Astrocyte (in vitro differentiated cells and primary cell): ENCODE data around the gene SQSTM1. TPM values are rescaled to one million over a fixed set of nuclear protein-coding genes. Genes with fewer than 3 reads are reported as not detected.

Source experiments
- DNase-seq: peaks from one replicate; pipeline ENCODE4 v3.0.0-alpha.2; 2010; ENCODE audit warnings: low read depth
- FAIRE-seq: peaks from 2 replicates; lab custom pipeline; 2011; peaks lifted over from hg19 to GRCh38; lab: Jason Lieb, UNC
- H2AFZ ChIP-seq: 2 replicates; pipeline ENCODE4 v1.6.0; 2012; ENCODE audit warnings: low read depth, low read length, inconsistent platforms
- H3K27ac ChIP-seq: 2 replicates; pipeline ENCODE4 v1.5.1; 2011; ENCODE audit warnings: low read depth, low read length, inconsistent platforms
- H3K27me3 ChIP-seq: 2 replicates; pipeline ENCODE4 v1.6.0; 2011; ENCODE audit warnings: low read length, inconsistent platforms; ENCODE audit not compliant: insufficient read depth
- H3K36me3 ChIP-seq: 2 replicates; pipeline ENCODE4 v1.5.1; 2011; ENCODE audit warnings: low read length, inconsistent platforms; ENCODE audit not compliant: insufficient read depth
- H3K4me1 ChIP-seq: 2 replicates; pipeline ENCODE4 v1.5.1; 2011; ENCODE audit warnings: low read length, inconsistent platforms; ENCODE audit not compliant: insufficient read depth
- H3K4me2 ChIP-seq: 2 replicates; pipeline ENCODE4 v1.6.0; 2012; ENCODE audit warnings: low read length, inconsistent platforms
- H3K4me3 ChIP-seq: 2 replicates; pipeline ENCODE4 v1.5.1; 2011; ENCODE audit warnings: low read depth, mild to moderate bottlenecking, low read length, inconsistent platforms; ENCODE audit not compliant: insufficient read depth
- H3K79me2 ChIP-seq: 2 replicates; pipeline ENCODE4 v1.6.0; 2012; ENCODE audit warnings: mild to moderate bottlenecking, low read length, inconsistent platforms; ENCODE audit not compliant: insufficient read depth
- H3K9ac ChIP-seq: 2 replicates; pipeline ENCODE4 v1.6.0; 2012; ENCODE audit warnings: mild to moderate bottlenecking, low read length, inconsistent platforms
- H3K9me3 ChIP-seq: 2 replicates; pipeline ENCODE4 v1.5.1; 2012; ENCODE audit warnings: low read depth, mild to moderate bottlenecking, low read length, inconsistent platforms; ENCODE audit not compliant: insufficient read depth
- H4K20me1 ChIP-seq: 2 replicates; pipeline ENCODE4 v1.6.0; 2012; ENCODE audit warnings: low read length, inconsistent platforms; ENCODE audit not compliant: insufficient read depth
- H3K27ac Mint-ChIP-seq: one replicate; pipeline ENCODE4 v1.8.0; 2021; ENCODE audit warnings: mild to moderate bottlenecking, mixed read lengths; ENCODE audit not compliant: unreplicated experiment
- H3K27me3 Mint-ChIP-seq: one replicate; pipeline ENCODE4 v1.8.0; 2021; ENCODE audit warnings: low read depth, mixed read lengths; ENCODE audit not compliant: unreplicated experiment
- H3K36me3 Mint-ChIP-seq: one replicate; pipeline ENCODE4 v1.8.0; 2021; ENCODE audit warnings: low read depth, mixed read lengths; ENCODE audit not compliant: unreplicated experiment
- H3K4me1 Mint-ChIP-seq: one replicate; pipeline ENCODE4 v1.8.0; 2021; ENCODE audit warnings: low read depth, mixed read lengths; ENCODE audit not compliant: unreplicated experiment
- H3K4me3 Mint-ChIP-seq: one replicate; pipeline ENCODE4 v1.8.0; 2021; ENCODE audit warnings: mild to moderate bottlenecking, moderate library complexity, mixed read lengths; ENCODE audit not compliant: unreplicated experiment
- H3K9me3 Mint-ChIP-seq: one replicate; pipeline ENCODE4 v1.8.0; 2021; ENCODE audit warnings: mild to moderate bottlenecking, mixed read lengths; ENCODE audit not compliant: unreplicated experiment
- EZH2 ChIP-seq: IDR thresholded peaks from 2 replicates; pipeline ENCODE4 v1.6.1; 2012; ENCODE audit warnings: mild to moderate bottlenecking, low read length, inconsistent platforms; ENCODE audit not compliant: insufficient read depth
- total RNA-seq: library from RNA; stranded (reverse); gene quantifications from 2 replicates; pipeline ENCODE4 v1.2.1, GENCODE V29; 2021
- TF ChIP-seq, protein P1 (sequence below): IDR thresholded peaks from 2 replicates; pipeline ENCODE4 v1.5.1; 2011; ENCODE audit warnings: low read depth, mild to moderate bottlenecking, inconsistent platforms, low read length, moderate library complexity; ENCODE audit not compliant: insufficient read depth

The SQSTM1 gene
- total RNA-seq, 1 donor from 2014 or later: 262 TPM

DNA sequence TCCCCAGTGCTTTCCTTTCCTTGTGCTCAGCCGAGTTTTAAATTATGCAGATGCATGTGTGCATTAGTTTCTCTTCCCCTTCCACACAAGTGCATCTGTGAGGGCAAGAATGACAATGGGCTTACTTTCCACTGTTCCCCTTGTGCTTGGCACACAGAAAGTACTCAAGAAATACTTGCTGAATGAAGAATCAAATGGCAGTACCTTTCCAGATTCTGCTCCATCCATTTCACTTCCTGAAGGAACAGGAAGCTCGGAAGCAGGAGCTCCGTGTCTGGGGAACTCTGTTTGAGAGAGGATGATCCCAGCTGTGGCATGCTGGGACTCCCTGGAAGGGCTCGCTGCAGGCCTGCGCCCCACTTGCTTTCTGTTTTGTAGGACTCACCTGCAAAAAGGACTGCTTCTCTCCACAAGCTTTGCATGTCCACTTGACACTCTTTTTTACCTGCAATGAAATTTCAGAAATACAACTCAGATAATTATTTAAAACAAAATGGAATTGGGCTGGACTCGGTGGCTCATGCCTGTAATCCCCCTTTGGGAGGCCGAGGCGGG is 32.4 kb downstream of the SQSTM1 start:
- no peak overlapping the region for H3K4me3 Mint-ChIP-seq
- Histone ChIP-seq H3K4me2 (no peak overlapping the region), H4K20me1 (peaks cover 3% of the 10 kb centered on the region), H3K4me3 (no peak overlapping the region), H3K27ac (no peak overlapping the region), H3K36me3 (peaks cover 13% of the 10 kb centered on the region), H3K9ac (no peak overlapping the region), H2AFZ (no peak overlapping the region), H3K79me2 (peaks cover 18% of the 10 kb centered on the region), H3K27me3 (no peaks in the 10 kb centered on the region), H3K9me3 (no peaks in the 10 kb centered on the region), H3K4me1 (no peaks in the 10 kb centered on the region)
- no peaks in the 10 kb centered on the region for H3K27me3 Mint-ChIP-seq
- TF ChIP-seq, protein P1, sequence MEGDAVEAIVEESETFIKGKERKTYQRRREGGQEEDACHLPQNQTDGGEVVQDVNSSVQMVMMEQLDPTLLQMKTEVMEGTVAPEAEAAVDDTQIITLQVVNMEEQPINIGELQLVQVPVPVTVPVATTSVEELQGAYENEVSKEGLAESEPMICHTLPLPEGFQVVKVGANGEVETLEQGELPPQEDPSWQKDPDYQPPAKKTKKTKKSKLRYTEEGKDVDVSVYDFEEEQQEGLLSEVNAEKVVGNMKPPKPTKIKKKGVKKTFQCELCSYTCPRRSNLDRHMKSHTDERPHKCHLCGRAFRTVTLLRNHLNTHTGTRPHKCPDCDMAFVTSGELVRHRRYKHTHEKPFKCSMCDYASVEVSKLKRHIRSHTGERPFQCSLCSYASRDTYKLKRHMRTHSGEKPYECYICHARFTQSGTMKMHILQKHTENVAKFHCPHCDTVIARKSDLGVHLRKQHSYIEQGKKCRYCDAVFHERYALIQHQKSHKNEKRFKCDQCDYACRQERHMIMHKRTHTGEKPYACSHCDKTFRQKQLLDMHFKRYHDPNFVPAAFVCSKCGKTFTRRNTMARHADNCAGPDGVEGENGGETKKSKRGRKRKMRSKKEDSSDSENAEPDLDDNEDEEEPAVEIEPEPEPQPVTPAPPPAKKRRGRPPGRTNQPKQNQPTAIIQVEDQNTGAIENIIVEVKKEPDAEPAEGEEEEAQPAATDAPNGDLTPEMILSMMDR: no peak
- no peak for TF ChIP-seq EZH2
- DNase-seq: no peak
- FAIRE-seq: no peak
- H3K27ac Mint-ChIP-seq: no peak overlapping the region
- H3K36me3 Mint-ChIP-seq: peaks cover 11% of the 10 kb centered on the region
- H3K4me1 Mint-ChIP-seq: no peaks in the 10 kb centered on the region
- no peaks in the 10 kb centered on the region for H3K9me3 Mint-ChIP-seq

GRCh38 chr5:179854356-179854755 is 33.7 kb downstream of the SQSTM1 start:
- Mint-ChIP-seq H3K4me1 (no peaks in the 10 kb centered on the region), H3K4me3 (no peak overlapping the region), H3K9me3 (no peaks in the 10 kb centered on the region), H3K36me3 (peaks cover 11% of the 10 kb centered on the region), H3K27me3 (no peaks in the 10 kb centered on the region), H3K27ac (no peak overlapping the region)
- Histone ChIP-seq H3K4me1 (no peaks in the 10 kb centered on the region), H3K27ac (no peak overlapping the region), H4K20me1 (peaks cover 3% of the 10 kb centered on the region), H3K79me2 (peaks cover 23% of the 10 kb centered on the region), H3K36me3 (peaks cover 13% of the 10 kb centered on the region), H3K4me2 (no peak overlapping the region), H3K9ac (no peak overlapping the region), H2AFZ (no peak overlapping the region), H3K27me3 (no peaks in the 10 kb centered on the region), H3K9me3 (no peaks in the 10 kb centered on the region), H3K4me3 (no peak overlapping the region)
- TF ChIP-seq, protein P1: no peak
- no peak for TF ChIP-seq EZH2
- DNase-seq: no peak
- FAIRE-seq: no peak

- H3K27me3 Mint-ChIP-seq: no peaks in the 10 kb centered on the region
- Histone ChIP-seq H3K9me3 (peaks cover 10% of the 10 kb centered on the region), H4K20me1 (peaks cover 3% of the 10 kb centered on the region), H3K9ac (peak overlapping the region; percentile 89), H3K4me1 (no peaks in the 10 kb centered on the region), H3K36me3 (peaks cover 4% of the 10 kb centered on the region), H2AFZ (peak overlapping the region; percentile 94), H3K4me2 (peak overlapping the region; percentile 97), H3K27ac (no peak overlapping the region), H3K79me2 (peaks cover 23% of the 10 kb centered on the region), H3K4me3 (peak overlapping the region; percentile 98), H3K27me3 (no peaks in the 10 kb centered on the region)
- peak overlapping the region; percentile 55 for H3K27ac Mint-ChIP-seq
- H3K4me3 Mint-ChIP-seq: peak overlapping the region; percentile 94
- peak; percentile 9 for DNase-seq
- peaks cover 13% of the 10 kb centered on the region for H3K36me3 Mint-ChIP-seq
- FAIRE-seq: no peak
- H3K9me3 Mint-ChIP-seq: peaks cover 5% of the 10 kb centered on the region
- H3K4me1 Mint-ChIP-seq: peaks cover 4% of the 10 kb centered on the region
- TF ChIP-seq EZH2: no peak
- TF ChIP-seq, protein P1: no peak
Measured at GRCh38 chr5:179858241-179858585, 37.5 kb downstream of the SQSTM1 start.
